ENCODE measurements around the gene HPCAL1.

HPCAL1 gene

GRCh38 chr2:10345126-10345525 is 42.4 kb downstream of the HPCAL1 start:
- Histone ChIP-seq H3K4me2 (ENCODE audit: low read length) (no peak overlapping the region), H3F3A (ENCODE audit: control insufficient read depth, insufficient read depth) (no peaks in the 10 kb centered on the region), H3K27me3 (ENCODE audit: control insufficient read depth, low read length) (no peaks in the 10 kb centered on the region), H3K4me3 (ENCODE audit: low read length) (no peak overlapping the region), H3K36me3 (ENCODE audit: control insufficient read depth, low read length) (no peaks in the 10 kb centered on the region), H3K9me3 (ENCODE audit: control insufficient read depth, insufficient read depth, low read length) (no peaks in the 10 kb centered on the region), H4K20me1 (ENCODE audit: control insufficient read depth, insufficient read depth, low read depth, low read length) (no peaks in the 10 kb centered on the region), H3K9me2 (replicated peaks; ENCODE audit: control insufficient read depth, low read length) (no peaks in the 10 kb centered on the region), H3K27ac (ENCODE audit: low read depth, low read length) (no peak overlapping the region), H3K79me2 (ENCODE audit: control insufficient read depth, low read length) (no peaks in the 10 kb centered on the region), H3K4me1 (ENCODE audit: control insufficient read depth, low read length) (peaks cover 11% of the 10 kb centered on the region)
- TF ChIP-seq EZH2phosphoT487 (IDR thresholded peaks at IDR 0.05; ENCODE audit: borderline replicate concordance, low read length), result no peak
- TF ChIP-seq, protein P1, sequence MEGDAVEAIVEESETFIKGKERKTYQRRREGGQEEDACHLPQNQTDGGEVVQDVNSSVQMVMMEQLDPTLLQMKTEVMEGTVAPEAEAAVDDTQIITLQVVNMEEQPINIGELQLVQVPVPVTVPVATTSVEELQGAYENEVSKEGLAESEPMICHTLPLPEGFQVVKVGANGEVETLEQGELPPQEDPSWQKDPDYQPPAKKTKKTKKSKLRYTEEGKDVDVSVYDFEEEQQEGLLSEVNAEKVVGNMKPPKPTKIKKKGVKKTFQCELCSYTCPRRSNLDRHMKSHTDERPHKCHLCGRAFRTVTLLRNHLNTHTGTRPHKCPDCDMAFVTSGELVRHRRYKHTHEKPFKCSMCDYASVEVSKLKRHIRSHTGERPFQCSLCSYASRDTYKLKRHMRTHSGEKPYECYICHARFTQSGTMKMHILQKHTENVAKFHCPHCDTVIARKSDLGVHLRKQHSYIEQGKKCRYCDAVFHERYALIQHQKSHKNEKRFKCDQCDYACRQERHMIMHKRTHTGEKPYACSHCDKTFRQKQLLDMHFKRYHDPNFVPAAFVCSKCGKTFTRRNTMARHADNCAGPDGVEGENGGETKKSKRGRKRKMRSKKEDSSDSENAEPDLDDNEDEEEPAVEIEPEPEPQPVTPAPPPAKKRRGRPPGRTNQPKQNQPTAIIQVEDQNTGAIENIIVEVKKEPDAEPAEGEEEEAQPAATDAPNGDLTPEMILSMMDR (IDR thresholded peaks at IDR 0.05; ENCODE audit: low read depth, low read length, poor library complexity, severe bottlenecking), result no peak

- H3F3A ChIP-seq (ENCODE audit: control insufficient read depth, insufficient read depth), result no peaks in the 10 kb centered on the region
- no peak overlapping the region for H3K27ac ChIP-seq (ENCODE audit: low read depth, low read length)
- H3K4me1 ChIP-seq (ENCODE audit: control insufficient read depth, low read length), result peaks cover 11% of the 10 kb centered on the region
- no peak for TF ChIP-seq EZH2phosphoT487 (IDR thresholded peaks at IDR 0.05; ENCODE audit: borderline replicate concordance, low read length)
- TF ChIP-seq, protein P1 (IDR thresholded peaks at IDR 0.05; ENCODE audit: low read depth, low read length, poor library complexity, severe bottlenecking), result no peak
- no peaks in the 10 kb centered on the region for H3K27me3 ChIP-seq (ENCODE audit: control insufficient read depth, low read length)
- H3K9me2 ChIP-seq (replicated peaks; ENCODE audit: control insufficient read depth, low read length), result no peaks in the 10 kb centered on the region
- H3K4me3 ChIP-seq (ENCODE audit: low read length), result no peak overlapping the region
- H3K4me2 ChIP-seq (ENCODE audit: low read length), result no peak overlapping the region
- H3K9me3 ChIP-seq (ENCODE audit: control insufficient read depth, insufficient read depth, low read length), result no peaks in the 10 kb centered on the region
- no peaks in the 10 kb centered on the region for H4K20me1 ChIP-seq (ENCODE audit: control insufficient read depth, insufficient read depth, low read depth, low read length)
- H3K79me2 ChIP-seq (ENCODE audit: control insufficient read depth, low read length), result no peaks in the 10 kb centered on the region
- H3K36me3 ChIP-seq (ENCODE audit: control insufficient read depth, low read length), result no peaks in the 10 kb centered on the region
Observed at GRCh38 chr2:10345813-10346212, 43.1 kb downstream of the HPCAL1 start.

DNA sequence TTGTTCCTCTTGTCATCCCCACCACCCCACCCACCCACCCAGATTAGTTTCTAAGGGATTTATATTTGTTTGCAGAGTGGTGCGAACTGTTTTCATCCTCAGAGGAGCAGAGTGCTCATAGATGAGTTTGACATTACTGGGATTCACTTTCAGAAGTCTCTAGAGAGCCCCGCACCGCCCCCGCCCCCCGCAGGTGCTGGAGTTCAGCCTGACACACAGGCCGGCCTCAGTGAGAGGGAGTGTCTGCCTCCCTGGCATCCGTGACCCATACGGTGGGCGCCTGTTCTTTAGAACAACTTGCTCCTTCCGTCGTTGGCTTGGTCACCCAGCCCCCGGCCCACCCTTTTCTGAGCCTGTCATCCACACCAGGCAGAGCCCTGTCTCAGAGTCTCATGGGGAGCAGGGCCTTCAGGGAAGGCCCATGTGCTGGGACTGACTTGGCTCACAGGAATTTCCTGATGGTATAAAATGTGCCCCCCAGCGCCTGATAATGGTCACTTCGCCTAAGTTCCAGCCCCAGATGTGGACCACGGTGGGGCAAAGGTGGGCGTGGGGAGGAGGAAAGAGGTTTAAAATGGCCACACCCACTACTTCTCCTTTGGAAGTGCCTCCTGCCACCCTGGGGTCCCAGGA is 44.3 kb downstream of the HPCAL1 start:
- H3K79me2 ChIP-seq (ENCODE audit: control insufficient read depth, low read length), result no peaks in the 10 kb centered on the region
- no peaks in the 10 kb centered on the region for H3K36me3 ChIP-seq (ENCODE audit: control insufficient read depth, low read length)
- H3K4me3 ChIP-seq (ENCODE audit: low read length), result no peak overlapping the region
- H3K9me2 ChIP-seq (replicated peaks; ENCODE audit: control insufficient read depth, low read length), result no peaks in the 10 kb centered on the region
- no peak overlapping the region for H3K27ac ChIP-seq (ENCODE audit: low read depth, low read length)
- H3K4me2 ChIP-seq (ENCODE audit: low read length), result no peak overlapping the region
- no peaks in the 10 kb centered on the region for H4K20me1 ChIP-seq (ENCODE audit: control insufficient read depth, insufficient read depth, low read depth, low read length)
- H3K4me1 ChIP-seq (ENCODE audit: control insufficient read depth, low read length), result peaks cover 11% of the 10 kb centered on the region
- no peaks in the 10 kb centered on the region for H3K27me3 ChIP-seq (ENCODE audit: control insufficient read depth, low read length)
- TF ChIP-seq EZH2phosphoT487 (IDR thresholded peaks at IDR 0.05; ENCODE audit: borderline replicate concordance, low read length), result no peak
- H3F3A ChIP-seq (ENCODE audit: control insufficient read depth, insufficient read depth), result no peaks in the 10 kb centered on the region
- no peaks in the 10 kb centered on the region for H3K9me3 ChIP-seq (ENCODE audit: control insufficient read depth, insufficient read depth, low read length)

DNA sequence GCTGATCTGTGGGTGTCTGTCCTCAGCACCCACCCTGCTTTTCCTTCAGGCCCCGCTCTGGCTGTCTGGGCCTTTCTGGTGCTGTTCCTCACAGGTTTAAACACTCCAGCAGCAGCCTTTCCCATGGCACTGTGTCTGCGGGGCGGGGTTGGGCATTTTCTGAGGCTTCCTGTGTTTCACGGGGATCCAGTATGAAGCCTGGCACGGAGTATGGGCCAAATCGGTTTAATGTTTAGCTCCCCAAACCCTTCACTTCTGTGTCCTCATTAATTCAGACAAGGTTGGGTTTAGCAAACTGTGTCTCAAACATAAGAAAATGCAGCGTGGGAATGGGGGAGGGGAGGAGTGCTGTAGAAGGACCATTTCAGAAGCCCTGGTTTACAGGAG is 44.9 kb downstream of the HPCAL1 start:
- no peaks in the 10 kb centered on the region for H3K9me3 ChIP-seq (ENCODE audit: control insufficient read depth, insufficient read depth, low read length)
- no peaks in the 10 kb centered on the region for H3K79me2 ChIP-seq (ENCODE audit: control insufficient read depth, low read length)
- no peaks in the 10 kb centered on the region for H3K9me2 ChIP-seq (replicated peaks; ENCODE audit: control insufficient read depth, low read length)
- peaks cover 11% of the 10 kb centered on the region for H3K4me1 ChIP-seq (ENCODE audit: control insufficient read depth, low read length)
- no peaks in the 10 kb centered on the region for H3K36me3 ChIP-seq (ENCODE audit: control insufficient read depth, low read length)
- no peak for TF ChIP-seq EZH2phosphoT487 (IDR thresholded peaks at IDR 0.05; ENCODE audit: borderline replicate concordance, low read length)
- TF ChIP-seq, protein P1 (IDR thresholded peaks at IDR 0.05; ENCODE audit: low read depth, low read length, poor library complexity, severe bottlenecking), result no peak
- no peaks in the 10 kb centered on the region for H4K20me1 ChIP-seq (ENCODE audit: control insufficient read depth, insufficient read depth, low read depth, low read length)
- no peak overlapping the region for H3K4me3 ChIP-seq (ENCODE audit: low read length)
- H3K27me3 ChIP-seq (ENCODE audit: control insufficient read depth, low read length), result no peaks in the 10 kb centered on the region
- no peaks in the 10 kb centered on the region for H3F3A ChIP-seq (ENCODE audit: control insufficient read depth, insufficient read depth)
- no peak overlapping the region for H3K4me2 ChIP-seq (ENCODE audit: low read length)
- no peak overlapping the region for H3K27ac ChIP-seq (ENCODE audit: low read depth, low read length)
